SHP77 (cell line): ENCODE data around the gene HECTD4.
A peak's percentile ranks its signal among the peaks of the same experiment; 100 is the strongest.
"Not testable (repeated sequence)": the region's sequence is repeated elsewhere in the genome, so short reads cannot be mapped to it uniquely, and the experiment has no call there.

ENCODE experiments used
- DNase-seq, 2 experiments: peaks; one replicate each; lab custom pipeline; 2025; lab: John Stamatoyannopoulos, UW

Gene HECTD4

GRCh38 chr12:112116232-112117060 is 265.8 kb downstream of the HECTD4 start:
- DNase-seq, result peak; percentile 89 to 93

GRCh38 chr12:112115259-112116045 is 266.8 kb downstream of the HECTD4 start:
- DNase-seq, result no peak

GRCh38 chr12:112112409-112113133 is 269.7 kb downstream of the HECTD4 start:
- DNase-seq, result no peak

- no peak for DNase-seq
These were observed 270.3 kb downstream of the HECTD4 start for GRCh38 chr12:112111931-112112330.

GRCh38 chr12:112110787-112111662 is 271.2 kb downstream of the HECTD4 start:
- DNase-seq, result not testable (repeated sequence)
